SK-N-SH treated with all-trans-retinoic acid at 6 μM for 48 hours (cell line): ENCODE results near the gene DNAAF5.

Source experiments
- ATAC-seq: fragments of 200-7000 bp; cut with Tn5 transposase; 3 replicates; pipeline ENCODE4 v1.9.1; 2020; ENCODE audit warnings: mild to moderate bottlenecking, moderate library complexity
- ARNTL ChIP-seq: fragments of 450-650 bp; formaldehyde crosslinking; IDR thresholded peaks from 2 replicates; pipeline ENCODE4 v1.5.0; 2020; ENCODE audit warnings: low read depth, mild to moderate bottlenecking, moderate library complexity, borderline replicate concordance
- BACH2 ChIP-seq: fragments of 250-450 bp; sonication (Bioruptor Pico); IDR thresholded peaks from 2 replicates; pipeline ENCODE4 v1.9.0; 2021; ENCODE audit warnings: mild to moderate bottlenecking, borderline replicate concordance
- CSDC2 ChIP-seq: fragments of 250-450 bp; sonication (Bioruptor Pico); IDR thresholded peaks from 2 replicates; pipeline ENCODE4 v1.5.0; 2020; ENCODE audit warnings: mild to moderate bottlenecking, moderate library complexity
- CSRNP3 ChIP-seq: fragments of 250-450 bp; sonication (Bioruptor Pico); IDR thresholded peaks from 2 replicates; pipeline ENCODE4 v1.5.1; 2021; ENCODE audit warnings: mild to moderate bottlenecking, moderate library complexity
- GLIS3 ChIP-seq: fragments of 250-450 bp; sonication (Bioruptor Pico); IDR thresholded peaks from 2 replicates; pipeline ENCODE4 v1.5.0; 2020; ENCODE audit warnings: mild to moderate bottlenecking, moderate library complexity
- OSR1 ChIP-seq: fragments of 250-450 bp; sonication (Bioruptor Pico); IDR thresholded peaks from 2 replicates; pipeline ENCODE4 v1.8.0; 2022; ENCODE audit warnings: moderate library complexity, mild to moderate bottlenecking, inconsistent platforms
- PATZ1 ChIP-seq: fragments of 250-450 bp; sonication (Bioruptor Pico); IDR thresholded peaks from 2 replicates; pipeline ENCODE4 v1.8.0; 2020; ENCODE audit warnings: mild to moderate bottlenecking, moderate library complexity, borderline replicate concordance
- POU6F1 ChIP-seq: fragments of 250-450 bp; sonication (Bioruptor Pico); IDR thresholded peaks from 2 replicates; pipeline ENCODE4 v1.8.0; 2021; ENCODE audit warnings: low read depth, mild to moderate bottlenecking, moderate library complexity, borderline replicate concordance
- PPARA ChIP-seq: fragments of 250-450 bp; sonication (Bioruptor Pico); IDR thresholded peaks from 2 replicates; pipeline ENCODE4 v1.5.0; 2020; ENCODE audit warnings: mild to moderate bottlenecking, borderline replicate concordance
- RARB ChIP-seq: fragments of 250-450 bp; sonication (Bioruptor Pico); IDR thresholded peaks from 2 replicates; pipeline ENCODE4 v1.8.0; 2021; ENCODE audit warnings: mild to moderate bottlenecking, moderate library complexity
- SNAI2 ChIP-seq: fragments of 250-450 bp; sonication (Bioruptor Pico); IDR thresholded peaks from 2 replicates; pipeline ENCODE4 v1.5.0; 2020; ENCODE audit warnings: mild to moderate bottlenecking, moderate library complexity
- TCF4 ChIP-seq: fragments of 250-450 bp; sonication (Bioruptor Pico); IDR thresholded peaks from 2 replicates; pipeline ENCODE4 v1.8.0; 2021; ENCODE audit warnings: mild to moderate bottlenecking, moderate library complexity, borderline replicate concordance
- TSHZ2 ChIP-seq: fragments of 250-450 bp; sonication (Bioruptor Pico); IDR thresholded peaks from 2 replicates; pipeline ENCODE4 v1.5.0; 2020; ENCODE audit warnings: mild to moderate bottlenecking, moderate library complexity
- ZC3H10 ChIP-seq: fragments of 250-450 bp; sonication (Bioruptor Pico); IDR thresholded peaks from 2 replicates; pipeline ENCODE4 v1.5.1; 2021; ENCODE audit warnings: mild to moderate bottlenecking, moderate library complexity
- ZFP3 ChIP-seq: fragments of 250-450 bp; sonication (Bioruptor Pico); IDR thresholded peaks from 2 replicates; pipeline ENCODE4 v1.5.0; 2020; ENCODE audit warnings: mild to moderate bottlenecking, moderate library complexity
- ZFP30 ChIP-seq: fragments of 450-650 bp; formaldehyde crosslinking; IDR thresholded peaks from 2 replicates; pipeline ENCODE4 v1.5.0; 2022; ENCODE audit warnings: mild to moderate bottlenecking, moderate library complexity
- ZNF70 ChIP-seq: fragments of 450-650 bp; formaldehyde crosslinking; IDR thresholded peaks from 2 replicates; pipeline ENCODE4 v1.5.0; 2020; ENCODE audit warnings: mild to moderate bottlenecking, moderate library complexity
- ZNF8 ChIP-seq: fragments of 450-650 bp; formaldehyde crosslinking; IDR thresholded peaks from 2 replicates; pipeline ENCODE4 v1.5.0; 2020; ENCODE audit warnings: mild to moderate bottlenecking, moderate library complexity
- TF ChIP-seq, protein P1 (sequence below): fragments of 250-450 bp; sonication (Bioruptor Pico); IDR thresholded peaks from 2 replicates; pipeline ENCODE4 v1.5.1; 2020; ENCODE audit warnings: low read depth, mild to moderate bottlenecking, moderate library complexity

DNAAF5 gene

GRCh38 chr7:776992-777727 lies 50.7 kb downstream of the DNAAF5 start:
- TF ChIP-seq GLIS3 (CRISPR knock-in tag) (no peak), BACH2 (CRISPR knock-in tag) (no peak), RARB (no peak), TSHZ2 (CRISPR knock-in tag) (no peak), SNAI2 (CRISPR knock-in tag) (no peak), ZFP30 (CRISPR knock-in tag) (no peak), ARNTL (CRISPR knock-in tag) (no peak), ZNF70 (no peak), ZNF8 (no peak), ZC3H10 (CRISPR knock-in tag) (no peak), PPARA (CRISPR knock-in tag) (no peak), CSRNP3 (no peak), ZFP3 (CRISPR knock-in tag) (no peak), PATZ1 (CRISPR knock-in tag) (no peak), POU6F1 (CRISPR knock-in tag) (no peak), OSR1 (CRISPR knock-in tag) (no peak)
- TF ChIP-seq, protein P1, sequence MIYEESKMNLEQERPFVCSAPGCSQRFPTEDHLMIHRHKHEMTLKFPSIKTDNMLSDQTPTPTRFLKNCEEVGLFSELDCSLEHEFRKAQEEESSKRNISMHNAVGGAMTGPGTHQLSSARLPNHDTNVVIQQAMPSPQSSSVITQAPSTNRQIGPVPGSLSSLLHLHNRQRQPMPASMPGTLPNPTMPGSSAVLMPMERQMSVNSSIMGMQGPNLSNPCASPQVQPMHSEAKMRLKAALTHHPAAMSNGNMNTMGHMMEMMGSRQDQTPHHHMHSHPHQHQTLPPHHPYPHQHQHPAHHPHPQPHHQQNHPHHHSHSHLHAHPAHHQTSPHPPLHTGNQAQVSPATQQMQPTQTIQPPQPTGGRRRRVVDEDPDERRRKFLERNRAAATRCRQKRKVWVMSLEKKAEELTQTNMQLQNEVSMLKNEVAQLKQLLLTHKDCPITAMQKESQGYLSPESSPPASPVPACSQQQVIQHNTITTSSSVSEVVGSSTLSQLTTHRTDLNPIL (CRISPR knock-in tag): no peak
- no peak for ATAC-seq

DNA sequence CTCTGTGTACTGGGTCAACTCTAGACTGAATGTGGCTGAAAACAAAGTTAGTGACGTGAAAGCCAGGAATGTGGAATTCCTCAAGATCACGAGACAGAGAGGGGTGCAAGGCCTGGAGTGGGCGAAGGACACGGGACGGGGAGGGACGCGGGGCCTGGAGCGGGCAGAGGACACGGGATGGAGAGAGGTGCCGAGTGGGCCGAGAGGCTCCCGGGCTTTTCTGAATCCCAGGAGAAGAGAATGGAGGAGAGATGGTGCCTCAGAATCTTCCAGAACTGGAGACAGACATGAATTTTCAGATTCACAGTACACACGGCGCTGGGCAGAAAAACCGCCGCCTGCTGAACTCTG lies 51.2 kb downstream of the DNAAF5 start:
- no peak for ATAC-seq
- TF ChIP-seq ZC3H10 (CRISPR knock-in tag) (no peak), POU6F1 (CRISPR knock-in tag) (no peak), CSDC2 (CRISPR knock-in tag) (no peak), ZFP30 (CRISPR knock-in tag) (no peak), BACH2 (CRISPR knock-in tag) (no peak), PATZ1 (CRISPR knock-in tag) (no peak), CSRNP3 (no peak), TCF4 (CRISPR knock-in tag) (no peak), GLIS3 (CRISPR knock-in tag) (no peak), RARB (no peak), ZNF70 (no peak)
- TF ChIP-seq, protein P1 (CRISPR knock-in tag): no peak
